CD4-positive, alpha-beta T cell treated with Interleukin-2 at 100 ng/mL for 4 hours (primary cell): ENCODE measurements around the gene STK40.

ENCODE experiments used
- DNase-seq: peaks from one replicate; pipeline ENCODE4 v3.0.0-alpha.2; 2020; ENCODE audit warnings: low spot score

STK40 gene

GRCh38 chr1:36398370-36398977 lies 12.8 kb upstream of the STK40 start:
- no peak for DNase-seq

DNA sequence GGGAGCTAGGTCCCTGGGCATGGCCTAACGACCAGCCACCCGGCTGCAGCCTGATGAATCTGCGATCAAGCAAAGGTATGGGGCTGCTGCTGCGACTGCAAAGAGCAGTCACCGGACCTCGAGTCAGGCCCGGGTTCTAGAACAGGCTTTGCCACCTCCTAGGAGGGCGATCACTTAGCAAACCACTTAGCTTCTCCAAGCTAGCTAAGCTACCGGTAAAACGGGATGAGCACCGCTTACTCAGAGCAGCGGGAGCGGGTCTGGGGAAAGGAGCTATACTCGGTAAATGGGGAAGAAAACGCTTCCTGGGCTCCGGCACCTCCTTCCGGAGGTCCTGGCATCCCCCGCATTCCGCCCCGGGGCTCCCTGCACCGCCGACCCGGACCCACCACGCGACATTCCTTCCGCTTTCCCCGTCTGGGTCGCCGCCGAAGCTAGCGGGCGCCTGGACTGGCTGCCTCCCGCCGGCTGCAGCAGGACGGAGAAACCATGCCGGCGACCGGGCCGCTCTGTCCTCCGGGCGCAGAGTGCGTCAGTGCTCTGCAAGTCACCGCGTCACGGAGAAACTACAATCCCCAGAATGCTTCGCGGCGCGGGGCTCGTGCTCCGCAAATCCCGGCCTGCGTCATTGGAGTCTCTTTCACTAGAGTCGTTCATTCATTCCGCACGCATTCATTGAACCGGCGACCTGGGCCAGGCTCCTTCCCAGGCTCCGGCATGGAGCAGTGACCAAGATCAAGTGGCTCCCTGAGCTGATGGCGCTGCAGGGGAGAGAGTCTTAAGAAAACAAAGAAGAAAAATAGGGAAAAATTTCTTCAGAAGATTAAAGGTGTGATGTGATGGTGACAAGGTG lies 11.9 kb upstream of the STK40 start, which contains the start of gene LSM10:
TSS of gene LSM10 (minus strand) at position 531 of the 853 bp plus-strand sequence. CDS start 3,779 bp downstream, outside the sequence.
- DNase-seq: peak; percentile 90

DNA sequence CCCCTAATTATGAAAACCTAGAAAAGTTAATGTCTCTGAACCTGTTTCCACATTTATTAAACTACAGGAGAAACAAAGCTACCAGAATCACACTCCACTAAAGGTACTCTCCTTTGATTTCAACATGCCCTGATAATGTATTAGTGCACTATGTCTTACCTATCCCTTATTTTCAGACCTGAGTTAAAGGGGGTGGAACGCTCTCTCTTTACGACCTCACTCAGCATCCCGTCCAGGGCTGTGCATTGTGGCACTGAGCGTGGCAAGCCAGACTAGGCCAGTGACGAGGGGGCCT lies 11.3 kb upstream of the STK40 start:
- DNase-seq: peak; percentile 20

- DNase-seq: no peak
These were observed 10.6 kb upstream of the STK40 start for GRCh38 chr1:36396359-36396758.

DNA sequence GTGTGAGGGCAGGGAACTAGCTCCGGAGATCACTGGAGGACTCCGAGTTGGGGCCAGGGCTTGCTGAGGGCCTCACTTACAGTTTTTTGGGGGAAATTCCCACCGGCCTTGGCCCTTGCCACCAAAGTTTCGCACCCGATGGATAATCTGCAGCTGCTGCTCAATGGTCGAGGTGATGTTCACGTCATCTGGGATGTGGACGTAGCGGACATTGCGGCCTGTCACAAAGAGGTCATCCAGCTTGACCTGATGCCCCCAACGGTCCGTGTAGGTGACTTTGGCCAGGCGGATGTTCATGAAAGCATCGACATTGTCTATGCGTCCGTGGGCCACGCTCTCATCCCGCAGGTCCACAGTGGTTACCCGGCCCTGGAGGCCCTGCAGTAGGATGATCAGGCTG lies 8.0 kb upstream of the STK40 start:
- DNase-seq: no peak

- no peak for DNase-seq
These were observed 7.1 kb upstream of the STK40 start for GRCh38 chr1:36392836-36393235.

DNA sequence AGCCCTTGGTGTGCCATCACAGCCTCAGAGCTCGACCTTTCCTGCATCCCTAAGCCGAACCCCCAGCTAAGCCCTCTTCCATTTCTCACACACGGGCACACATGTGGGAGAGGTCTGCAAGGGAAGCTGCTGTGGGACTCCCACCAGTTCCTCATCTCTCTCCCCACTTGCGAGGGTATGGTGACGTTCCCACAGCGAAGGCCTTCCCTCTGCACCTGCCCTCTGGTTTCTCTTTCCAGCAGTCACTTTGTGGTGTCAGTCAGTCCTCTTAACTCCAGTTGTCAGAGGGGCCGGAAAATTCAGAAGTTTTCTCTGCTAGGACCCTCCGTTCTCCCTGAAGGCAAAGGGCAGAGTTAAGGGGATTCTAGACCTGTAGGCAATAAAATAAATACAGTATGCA lies 5.5 kb upstream of the STK40 start:
- DNase-seq: no peak

GRCh38 chr1:36390411-36390810 lies 4.7 kb upstream of the STK40 start:
- DNase-seq: no peak

GRCh38 chr1:36389999-36390398 lies 4.3 kb upstream of the STK40 start:
- no peak for DNase-seq

DNA sequence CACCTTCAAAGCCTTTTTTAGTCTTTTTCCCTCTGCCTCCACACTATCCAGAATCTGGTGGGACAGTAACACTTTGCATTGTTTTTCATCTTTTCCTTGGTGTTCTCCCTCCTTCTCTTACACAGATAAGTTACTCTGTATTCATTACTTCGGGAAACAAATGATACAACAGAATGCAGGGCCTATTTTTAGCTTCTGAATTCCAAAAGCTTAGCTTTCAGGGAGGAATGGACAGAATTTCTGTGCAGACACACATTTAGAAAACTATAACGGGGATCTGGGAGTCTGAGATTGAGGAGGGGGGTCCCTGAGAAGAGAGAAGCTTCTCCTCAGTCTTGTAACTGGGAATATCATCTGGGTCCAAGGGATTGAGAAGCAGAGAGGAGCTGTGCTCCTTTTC lies 3.5 kb upstream of the STK40 start:
- DNase-seq: no peak

- no peak for DNase-seq
These were observed 1.6 kb upstream of the STK40 start for GRCh38 chr1:36387141-36387949.

DNA sequence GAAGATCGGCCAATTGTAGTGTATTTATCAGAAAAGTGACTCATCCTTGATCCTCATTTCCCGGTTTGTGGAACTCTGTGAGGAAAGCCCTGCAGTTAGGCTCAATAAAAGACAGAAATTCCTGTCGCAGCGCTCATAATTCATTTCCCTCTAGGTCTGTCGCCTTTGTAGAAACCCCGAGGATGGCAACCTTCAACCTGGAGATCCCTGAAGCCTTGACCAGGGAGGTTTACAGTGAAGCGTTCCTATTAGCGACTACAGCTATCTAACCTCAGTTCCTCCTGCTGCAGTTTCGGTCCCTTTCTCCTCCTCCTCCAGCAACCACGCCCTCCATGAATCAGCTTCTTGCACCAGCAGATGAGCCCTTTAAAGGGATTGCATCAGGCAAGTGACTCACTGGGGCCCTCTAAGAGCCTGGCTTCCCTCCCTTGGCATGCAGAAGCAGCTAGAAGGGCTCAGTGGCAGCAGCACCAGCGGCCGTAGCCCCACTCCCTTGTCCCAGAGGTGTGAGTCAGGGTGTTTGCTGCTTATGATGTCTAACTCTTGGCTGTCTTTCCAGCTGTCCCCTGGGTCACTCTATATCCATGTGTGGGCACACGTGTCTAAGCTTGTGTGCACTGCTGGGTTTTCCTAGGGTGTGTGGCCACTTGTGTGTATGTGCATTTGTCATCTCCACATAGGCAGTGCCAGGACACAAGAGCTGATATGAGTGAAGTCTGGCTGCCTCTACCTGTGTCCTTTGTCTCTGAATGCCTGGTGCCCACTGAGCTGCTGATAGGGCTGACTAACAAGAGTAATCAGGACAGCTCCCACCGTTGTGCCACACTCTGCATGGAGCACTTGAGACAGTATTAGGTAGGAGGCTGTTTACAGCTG lies 779 bp upstream of the STK40 start:
- DNase-seq: peak; percentile 96

GRCh38 chr1:36384542-36385409 lies 948 bp downstream of the STK40 start:
- DNase-seq: peak; percentile 40

DNA sequence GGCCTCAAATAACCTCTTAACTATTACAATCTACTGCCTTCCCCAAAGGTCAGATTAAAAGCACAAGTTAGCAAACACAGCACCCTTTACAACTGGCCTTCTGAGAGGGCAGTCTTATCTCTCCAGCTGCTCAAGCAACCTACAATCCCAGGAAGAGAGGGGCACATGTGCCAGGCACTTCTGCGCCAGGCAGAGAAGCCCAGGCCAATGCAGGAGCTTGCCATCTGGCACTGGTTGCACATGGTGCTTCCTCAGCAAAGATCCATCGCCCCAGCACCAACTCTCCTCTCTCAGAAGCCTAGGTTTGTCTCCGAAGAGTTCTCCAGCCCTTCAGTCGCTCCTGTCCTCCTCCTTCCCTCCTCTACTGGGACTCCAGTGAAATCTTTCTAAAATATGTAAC lies 2.5 kb downstream of the STK40 start:
- DNase-seq: no peak

- no peak for DNase-seq
These were observed 3.1 kb downstream of the STK40 start for GRCh38 chr1:36382669-36383068.

- DNase-seq: no peak
These were observed 3.5 kb downstream of the STK40 start for GRCh38 chr1:36382231-36382630.

DNA sequence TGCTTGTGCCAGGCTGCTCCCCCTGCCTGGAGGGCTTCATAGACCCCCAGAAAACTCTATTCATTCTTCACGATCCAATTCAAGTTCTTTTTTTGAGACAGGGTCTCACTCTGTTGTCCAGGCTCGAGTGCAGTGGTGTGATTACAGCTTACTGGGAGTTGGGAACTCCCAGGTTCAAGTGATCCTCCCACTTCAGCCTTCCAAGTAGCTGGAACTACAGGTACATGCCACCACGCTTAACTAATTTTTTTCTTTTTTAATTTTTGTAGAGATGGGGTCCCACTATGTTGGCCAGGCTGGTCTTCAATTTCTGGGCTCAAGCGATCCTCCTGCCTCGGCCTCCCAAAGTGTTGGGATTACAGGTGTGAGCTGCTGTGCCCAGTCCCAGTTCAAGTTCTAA lies 4.3 kb downstream of the STK40 start:
- DNase-seq: no peak

- no peak for DNase-seq
These were observed 4.9 kb downstream of the STK40 start for GRCh38 chr1:36380782-36381181.

- DNase-seq: no peak
These were observed 5.5 kb downstream of the STK40 start for GRCh38 chr1:36380143-36380619.

GRCh38 chr1:36377791-36378492 lies 7.8 kb downstream of the STK40 start:
- peak; percentile 15 for DNase-seq
